Stimulated activated CD8-positive, alpha-beta memory T cell treated with anti-CD3 and anti-CD28 coated beads, Interleukin-7, amount 100 ng/mL, for 4 hours (primary cell): ENCODE measurements around the gene ALG9.

Experiments
- DNase-seq, 2 donors: peaks; one replicate each; pipeline ENCODE4 v3.0.0-alpha.2; 2020; ENCODE audit warnings: low read depth in 2 of 2

Gene ALG9

DNA sequence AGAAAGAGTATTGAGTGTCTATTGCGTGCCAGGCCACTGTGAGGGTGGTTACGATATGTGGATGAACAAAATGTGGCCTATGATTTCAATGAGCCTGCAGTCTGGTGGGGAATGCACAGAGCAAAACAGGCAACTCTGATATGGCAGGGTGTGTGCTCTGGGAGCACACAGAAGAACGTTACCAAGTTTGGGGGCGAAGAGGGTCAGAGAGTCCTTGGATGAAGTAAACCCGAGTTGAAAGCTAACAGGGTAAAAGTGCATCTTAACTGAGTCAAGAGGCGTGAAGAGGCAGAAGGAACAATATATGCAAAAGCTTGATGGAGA lies 8.2 kb upstream of the ALG9 start:
- DNase-seq: no peak

DNA sequence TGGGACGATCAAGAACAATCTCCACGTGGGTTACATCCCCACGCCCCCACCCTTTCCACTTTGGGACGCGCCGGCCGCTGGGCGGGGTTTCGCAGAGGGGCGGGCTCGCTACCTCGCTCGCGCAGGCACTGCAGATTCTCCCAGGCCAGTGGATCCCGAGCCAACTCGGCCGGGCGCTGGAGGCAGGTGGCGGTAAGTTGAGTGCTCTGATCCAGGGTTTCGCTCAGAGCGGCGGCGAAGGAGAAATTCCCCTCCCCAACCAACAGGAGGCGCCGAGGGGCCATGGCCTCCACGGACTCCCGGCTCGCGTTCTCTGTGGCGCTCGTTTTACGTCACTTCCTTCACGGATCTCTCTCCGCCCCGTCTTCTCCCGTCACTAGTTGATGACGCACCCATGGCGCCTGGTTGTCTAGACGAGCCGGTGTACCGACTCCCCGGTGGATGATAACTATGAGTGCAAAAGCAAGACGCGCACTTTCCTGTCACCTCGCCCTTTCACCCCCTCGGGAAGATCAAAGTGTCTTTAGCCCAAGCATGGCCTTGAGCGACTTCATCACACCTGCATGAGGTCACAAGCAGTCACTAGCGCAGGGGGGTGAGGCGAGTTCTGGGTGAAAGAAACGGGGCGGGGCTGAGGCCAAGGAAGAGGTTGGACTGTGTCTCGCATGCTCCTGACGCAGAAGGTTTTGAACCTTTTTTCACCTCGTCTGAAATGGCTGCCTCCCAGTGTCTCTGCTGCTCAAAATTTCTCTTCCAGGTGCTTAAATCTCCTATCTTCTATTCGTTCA lies 7.7 kb upstream of the ALG9 start, which contains the start of the genes CFAP68 and FDXACB1:
Gene CFAP68, plus strand, starts transcription at position 693 of the 788 bp plus-strand sequence. Its CDS starts 20 bp downstream, at position 713.
Gene FDXACB1, minus strand, starts transcription at position 317 of the 788 bp plus-strand sequence. Its CDS starts 33 bp downstream, at position 284.
- peak; percentile 89 to 94 for DNase-seq

DNA sequence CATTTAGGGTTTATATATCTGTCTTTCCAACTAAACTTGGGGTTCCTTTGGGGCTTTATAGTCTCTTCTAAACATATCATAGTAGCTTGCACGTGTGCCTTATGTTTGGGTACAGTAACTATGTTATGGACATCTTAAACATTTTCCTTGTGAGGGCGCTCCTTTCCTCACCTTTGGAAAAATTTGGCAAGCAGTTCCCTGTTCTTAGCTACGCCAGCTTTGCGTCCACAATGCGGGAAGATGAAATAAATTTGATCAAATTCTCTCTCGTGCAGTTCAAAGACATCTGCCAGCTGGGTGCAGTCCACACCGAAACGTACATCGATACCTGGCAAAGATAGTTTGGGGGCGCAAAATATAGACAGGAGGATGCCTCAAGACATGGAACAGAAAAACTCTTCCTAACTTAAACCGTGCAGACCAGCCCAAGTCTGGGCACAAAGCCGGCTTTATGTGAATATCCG lies 7.0 kb upstream of the ALG9 start:
- no peak for DNase-seq

DNA sequence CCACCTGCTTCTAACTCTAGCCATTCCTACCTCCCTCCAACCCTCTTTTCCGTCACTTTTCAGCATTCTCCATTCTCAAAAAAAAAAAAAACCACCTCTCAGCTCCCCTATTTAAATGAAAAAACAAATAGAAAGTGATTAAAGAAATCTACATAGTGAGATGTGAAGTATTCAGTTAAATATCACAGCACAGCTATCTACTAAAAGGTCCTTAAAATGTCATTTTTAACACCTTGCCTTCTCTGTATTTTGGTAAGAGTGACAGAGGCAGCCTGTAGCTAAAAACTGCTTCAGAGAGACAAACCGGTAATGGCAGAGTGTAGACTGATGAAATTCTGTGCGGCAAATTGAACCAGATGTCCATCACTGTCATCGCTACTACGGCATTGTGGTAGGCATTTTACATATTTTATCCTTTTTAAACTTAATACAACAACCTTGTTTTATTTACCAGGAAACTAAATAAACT lies 346 bp upstream of the ALG9 start:
- DNase-seq: no peak

DNA sequence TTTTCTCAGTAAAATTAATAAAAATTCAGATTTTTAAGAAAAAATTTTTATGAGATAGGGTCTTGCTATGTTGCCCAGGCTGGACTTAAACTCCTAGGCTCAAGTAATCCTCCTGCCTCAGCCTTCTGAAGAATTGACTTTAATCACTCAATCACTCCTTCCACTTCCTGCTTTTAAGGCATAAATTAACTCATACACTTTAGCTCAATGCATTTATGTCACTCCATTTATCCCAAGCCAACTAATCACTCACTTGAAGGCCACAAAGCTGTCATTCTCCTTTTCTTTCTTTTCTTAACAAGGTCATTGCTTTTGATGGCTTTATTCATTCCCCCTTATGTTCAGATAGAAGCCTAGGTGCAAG lies 877 bp downstream of the ALG9 start:
- DNase-seq: no peak

DNA sequence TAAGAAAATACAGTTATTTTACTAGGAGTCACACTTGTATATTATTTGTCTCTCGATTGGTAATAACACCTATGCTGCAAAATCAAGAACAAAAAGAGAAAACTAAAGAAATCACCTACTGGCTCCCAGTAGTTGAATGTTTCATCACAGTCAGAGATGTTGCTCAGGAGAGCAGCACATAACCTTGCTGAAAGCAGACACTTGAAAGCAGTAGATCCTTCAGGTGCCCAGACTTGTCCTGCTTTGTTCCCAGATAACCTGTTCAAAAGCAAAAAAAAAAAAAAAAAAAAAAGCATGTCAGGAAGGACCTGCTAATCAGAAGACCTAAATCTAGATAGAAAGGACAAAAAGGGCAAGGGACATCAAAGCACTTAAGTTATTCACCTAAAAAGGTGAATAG lies 1.3 kb downstream of the ALG9 start:
- DNase-seq: no peak

DNA sequence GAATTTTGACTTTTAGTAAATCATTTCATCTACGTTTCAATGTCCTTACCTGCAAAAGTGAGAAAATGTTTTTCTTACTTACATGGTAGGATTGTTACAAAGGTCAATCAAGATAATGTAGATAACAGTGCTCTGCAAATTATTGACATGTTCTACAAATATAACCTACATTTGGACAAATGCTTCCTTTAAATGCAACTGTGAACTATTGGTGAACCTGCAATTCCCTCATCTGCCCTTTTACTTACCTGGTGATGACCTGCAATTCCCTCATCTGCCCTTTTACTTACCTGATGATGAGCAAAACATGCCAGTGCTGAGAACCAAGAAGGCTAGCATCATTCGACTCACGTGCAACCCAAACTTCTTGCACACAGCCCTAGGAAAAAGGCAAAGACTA lies 11.1 kb downstream of the ALG9 start:
- no peak for DNase-seq

DNA sequence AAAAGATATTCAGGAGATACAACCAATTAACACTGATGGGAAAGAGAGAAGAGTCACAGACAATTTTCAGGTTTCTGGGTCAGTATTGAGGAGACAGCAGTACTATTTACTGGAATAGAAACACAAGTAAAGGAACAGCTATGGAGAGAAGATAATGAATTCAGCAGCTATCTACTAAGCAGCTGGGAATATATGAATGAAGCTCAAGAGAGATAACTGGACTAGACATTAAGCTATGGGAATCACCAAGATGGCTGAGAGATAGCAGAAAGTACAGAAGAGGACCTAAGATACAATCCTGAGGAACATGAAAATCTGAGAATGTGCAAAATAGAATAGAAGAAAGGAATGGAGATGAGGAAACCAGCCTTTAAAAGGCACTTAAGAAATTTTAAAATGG lies 15.9 kb downstream of the ALG9 start:
- DNase-seq: no peak

DNA sequence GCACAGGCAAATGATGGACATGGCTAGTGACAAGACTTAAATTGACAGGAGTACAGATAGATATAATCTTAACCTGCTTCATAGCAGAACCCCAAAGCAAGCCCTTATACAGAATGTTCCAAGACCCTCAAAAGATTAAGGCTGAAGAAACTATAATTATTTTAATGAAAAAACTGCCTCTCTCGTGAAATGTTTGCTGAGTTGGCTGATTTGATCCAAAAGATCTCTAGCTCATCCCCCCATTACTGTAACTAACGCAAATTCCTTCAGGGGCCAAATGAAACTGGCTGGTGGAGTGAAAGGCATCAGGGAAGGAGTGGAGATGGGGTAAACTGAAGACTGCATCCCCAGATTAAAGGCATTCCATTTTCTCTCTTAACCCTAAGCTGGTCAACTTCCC lies 19.3 kb downstream of the ALG9 start:
- no peak for DNase-seq

DNA sequence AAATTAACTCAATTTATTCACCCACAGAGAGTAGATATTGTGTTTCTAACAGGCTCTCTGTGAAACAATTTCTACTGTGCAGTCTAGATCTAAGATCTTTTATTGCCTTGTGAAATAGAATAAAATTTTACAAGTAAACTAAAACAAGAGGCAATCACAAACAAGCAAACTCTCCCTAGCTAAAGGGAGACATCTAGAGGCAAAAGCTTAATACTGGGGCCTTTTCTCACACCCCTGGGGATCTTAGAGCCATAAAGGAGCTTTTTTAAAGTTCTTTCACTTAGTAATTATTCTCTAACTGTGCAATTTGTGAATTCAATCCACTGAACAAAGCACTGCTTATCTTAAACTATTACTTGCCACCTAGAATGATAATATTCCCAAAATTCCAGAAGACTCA lies 19.7 kb downstream of the ALG9 start:
- no peak for DNase-seq

DNA sequence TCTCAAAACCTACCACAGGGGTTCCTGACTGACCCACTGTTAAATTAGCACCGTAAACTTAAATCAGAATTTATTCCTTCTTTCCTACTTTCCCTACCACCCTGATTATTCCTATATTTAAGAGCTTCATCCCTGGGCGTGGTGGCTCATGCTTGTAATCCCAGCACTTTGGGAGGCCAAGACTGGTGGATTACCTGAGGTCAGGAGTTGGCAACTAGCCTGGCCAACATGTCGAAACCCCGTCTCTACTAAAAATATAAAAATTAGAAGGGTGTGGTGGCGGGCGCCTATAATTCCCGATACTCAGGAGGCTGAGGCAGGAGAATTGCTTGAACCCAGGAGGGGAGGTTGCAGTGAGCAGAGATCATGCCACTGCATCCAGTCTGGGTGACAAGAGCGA lies 20.3 kb downstream of the ALG9 start:
- DNase-seq: no peak

DNA sequence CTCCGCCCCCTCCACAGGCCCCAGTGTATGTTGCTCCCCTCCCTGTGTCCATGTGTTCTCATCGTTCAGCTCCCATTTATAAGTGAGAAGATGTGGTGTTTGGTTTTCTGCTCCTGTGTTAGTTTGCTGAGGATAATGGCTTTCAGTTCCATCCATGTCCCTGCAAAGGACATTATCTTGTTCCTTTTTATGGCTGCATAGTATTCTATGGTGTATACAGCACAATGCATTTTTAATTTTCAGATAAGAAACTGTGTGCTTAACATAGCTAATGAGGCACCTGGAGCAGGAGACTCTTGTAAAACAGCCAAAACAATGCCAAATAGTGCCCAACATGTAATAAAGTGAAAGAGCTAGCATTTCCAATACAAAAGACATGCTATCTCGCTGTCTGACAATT lies 21.8 kb downstream of the ALG9 start:
- no peak for DNase-seq

DNA sequence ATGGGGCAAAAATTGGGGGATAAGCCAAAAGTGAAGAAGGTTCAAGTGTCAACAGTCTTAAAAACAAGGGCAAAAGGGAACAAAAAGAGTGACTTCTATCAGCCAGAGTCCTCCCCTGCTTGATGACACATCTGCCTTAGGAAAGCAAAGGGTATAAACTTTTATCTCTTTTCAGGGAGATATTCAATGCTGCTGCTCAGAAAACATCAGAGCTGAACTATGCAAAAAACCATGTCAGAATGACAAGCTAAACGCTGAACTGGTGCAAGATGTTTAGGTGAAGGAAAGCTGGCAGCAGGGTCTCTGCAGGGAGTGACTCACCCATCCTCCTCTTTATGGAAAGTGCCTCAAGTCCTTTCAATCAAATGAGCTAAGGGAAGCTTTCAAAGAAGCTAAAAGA lies 24.7 kb downstream of the ALG9 start:
- DNase-seq: no peak

DNA sequence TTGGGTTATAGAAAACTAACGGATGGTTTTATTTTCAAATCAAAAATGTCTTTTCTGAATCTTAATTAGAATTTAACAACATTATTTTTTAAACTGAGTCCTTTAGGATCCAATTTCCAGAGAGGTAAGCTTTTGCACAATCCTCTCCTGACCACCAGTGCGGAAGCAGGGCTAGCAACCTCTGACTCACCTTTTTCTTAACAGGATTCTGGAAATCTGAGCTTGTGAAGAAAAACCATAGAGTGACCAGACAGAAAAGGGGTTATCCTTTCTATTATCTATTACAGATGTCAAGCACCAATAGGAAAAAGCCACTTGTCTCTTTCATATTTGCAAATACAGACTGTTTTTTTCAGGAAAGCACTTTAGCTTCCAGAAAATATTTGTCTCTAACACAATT lies 25.3 kb downstream of the ALG9 start:
- DNase-seq: no peak

DNA sequence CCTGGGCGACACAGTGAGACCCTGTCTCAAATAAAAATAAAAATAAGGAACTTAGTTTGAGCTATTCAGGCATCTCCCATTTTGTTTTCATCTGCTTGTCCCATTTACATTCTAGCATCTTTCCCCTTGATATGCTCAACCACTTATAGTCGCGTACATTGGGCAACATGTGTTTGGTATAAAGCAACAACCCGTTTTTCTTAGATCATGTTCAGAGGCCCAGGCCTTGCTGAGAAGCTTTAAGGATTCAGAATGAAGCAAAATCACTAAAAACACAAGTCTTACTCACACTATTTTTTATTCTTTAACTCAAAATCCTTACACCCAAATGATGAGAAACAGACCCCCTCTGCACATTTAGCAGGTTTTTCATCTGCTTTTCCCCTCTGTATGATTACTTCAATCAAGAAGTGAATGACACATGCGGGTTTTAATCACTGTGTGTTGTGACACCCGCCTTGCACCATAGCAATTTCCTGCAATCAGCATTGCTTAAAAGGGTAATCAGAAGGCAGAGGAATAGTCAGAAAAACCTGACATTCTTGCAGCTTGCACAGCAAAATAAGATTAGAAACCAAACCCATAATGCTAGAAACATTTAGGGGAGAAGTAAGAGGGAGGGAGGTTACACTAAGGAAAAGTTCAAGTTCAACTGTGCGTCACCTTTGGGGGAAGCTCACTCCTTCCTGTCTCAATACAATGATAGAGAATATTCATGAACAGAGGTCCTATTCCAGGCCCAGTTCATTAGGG lies 25.9 kb downstream of the ALG9 start:
- no peak for DNase-seq

DNA sequence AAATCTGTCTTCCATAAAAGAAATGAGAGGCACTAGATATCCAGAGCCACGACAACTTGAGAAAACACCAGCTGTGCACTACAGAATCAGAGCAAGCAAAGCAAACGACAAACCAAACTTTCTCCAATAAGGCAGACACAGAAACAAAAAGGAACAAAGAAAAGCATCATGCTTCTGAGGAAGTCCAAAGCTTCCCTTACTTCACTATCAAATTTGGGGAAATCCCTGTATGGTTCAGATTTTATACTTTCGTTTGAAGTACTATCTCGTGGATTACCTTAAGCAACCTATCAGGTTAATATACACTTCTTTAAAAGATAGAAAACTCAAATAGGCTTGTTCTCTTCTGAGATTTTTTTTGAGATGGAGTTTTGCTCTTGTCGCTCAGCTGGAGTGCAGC lies 27.7 kb downstream of the ALG9 start:
- no peak for DNase-seq

DNA sequence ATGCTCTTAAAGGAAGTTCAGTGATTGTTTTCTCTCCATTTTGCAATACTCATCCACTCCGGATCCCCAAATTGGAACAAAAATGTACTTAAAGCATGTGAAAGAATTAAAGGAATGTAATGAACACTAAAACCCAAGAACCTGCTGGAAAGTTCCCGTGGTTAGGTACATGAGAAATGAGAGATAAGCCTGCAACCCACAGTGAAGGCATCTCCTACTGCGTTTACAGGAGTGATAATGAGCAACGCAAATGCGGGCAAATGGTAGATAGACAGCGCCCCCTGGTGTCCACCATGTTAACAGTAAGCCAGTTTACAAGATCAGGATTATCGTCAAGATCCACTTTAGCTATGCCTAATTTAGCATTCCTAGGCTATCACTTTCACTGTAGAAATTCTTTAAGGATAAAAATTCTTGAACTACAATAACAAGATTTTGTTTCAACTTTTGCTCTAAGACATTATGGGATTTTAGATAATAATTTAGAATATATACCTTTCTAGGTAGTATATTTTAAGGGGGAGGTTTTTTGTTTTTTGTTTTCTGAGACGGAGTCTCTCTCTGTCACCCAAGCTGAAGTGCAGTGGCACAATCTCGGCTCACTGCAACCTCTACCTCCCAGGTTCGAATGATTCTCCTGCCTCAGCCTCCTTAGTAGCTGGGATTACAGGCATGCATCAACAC lies 29.9 kb downstream of the ALG9 start:
- DNase-seq: peak; percentile 70 to 81

DNA sequence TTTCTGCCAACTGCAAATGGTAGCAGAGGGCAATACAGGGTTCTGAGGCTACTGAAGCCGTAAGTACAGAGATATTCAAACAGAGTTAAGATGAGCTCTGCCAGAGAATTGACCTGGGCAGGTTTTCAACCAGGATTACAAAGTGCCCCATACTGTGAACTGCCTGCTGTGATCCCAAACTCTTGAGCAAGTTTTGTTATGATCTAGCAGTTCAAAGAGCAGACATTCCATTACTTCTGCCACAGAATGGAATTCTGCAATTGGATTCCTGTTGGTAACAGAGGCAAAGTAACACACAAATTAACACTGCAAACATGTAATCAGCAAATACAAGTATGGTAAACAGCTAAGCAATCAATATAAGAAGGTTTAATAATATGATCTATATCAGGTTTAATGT lies 31.2 kb downstream of the ALG9 start:
- DNase-seq: no peak

DNA sequence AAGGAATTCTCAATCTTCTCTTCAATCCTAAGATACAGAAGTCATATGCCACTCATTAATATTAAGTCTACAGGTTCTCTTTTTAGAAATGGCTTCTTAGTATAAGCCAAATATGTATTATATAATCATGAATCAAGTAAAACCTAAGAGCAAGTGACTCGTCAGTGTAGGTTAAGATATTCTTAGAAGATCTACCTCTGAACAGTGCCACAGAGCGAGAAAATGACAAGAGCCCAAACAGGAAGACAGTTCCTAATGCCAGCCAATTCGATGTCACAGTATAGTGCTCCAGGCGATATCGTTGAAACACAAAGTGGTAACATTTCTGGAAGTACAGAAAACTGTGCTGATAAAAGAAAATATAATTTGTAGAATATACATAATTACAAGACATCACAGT lies 33.3 kb downstream of the ALG9 start:
- no peak for DNase-seq

DNA sequence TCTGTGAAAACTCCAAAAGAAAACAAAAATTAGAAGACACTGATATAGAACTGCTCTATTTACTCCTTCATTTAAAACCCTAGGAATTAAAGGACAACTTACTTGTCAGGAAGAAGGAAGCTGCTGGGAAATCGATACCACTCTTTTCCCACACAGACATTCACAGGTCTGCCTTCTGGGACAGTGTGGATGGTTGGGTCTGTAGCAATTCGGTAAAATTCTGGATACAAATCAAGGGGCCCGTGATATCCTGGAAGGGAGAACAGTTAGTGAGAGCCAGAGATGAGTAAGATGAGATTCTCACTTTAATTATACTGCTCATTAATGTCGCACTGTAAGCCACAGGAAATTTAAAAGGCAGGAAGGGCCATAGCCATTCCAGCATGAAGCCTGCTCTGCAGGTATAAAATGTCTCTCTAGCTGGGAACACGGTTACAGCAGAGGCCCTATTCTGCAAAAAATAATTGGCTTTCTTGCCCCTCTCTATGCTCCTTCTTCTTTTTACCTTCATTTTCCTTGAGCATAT lies 34.0 kb downstream of the ALG9 start:
- DNase-seq: no peak

DNA sequence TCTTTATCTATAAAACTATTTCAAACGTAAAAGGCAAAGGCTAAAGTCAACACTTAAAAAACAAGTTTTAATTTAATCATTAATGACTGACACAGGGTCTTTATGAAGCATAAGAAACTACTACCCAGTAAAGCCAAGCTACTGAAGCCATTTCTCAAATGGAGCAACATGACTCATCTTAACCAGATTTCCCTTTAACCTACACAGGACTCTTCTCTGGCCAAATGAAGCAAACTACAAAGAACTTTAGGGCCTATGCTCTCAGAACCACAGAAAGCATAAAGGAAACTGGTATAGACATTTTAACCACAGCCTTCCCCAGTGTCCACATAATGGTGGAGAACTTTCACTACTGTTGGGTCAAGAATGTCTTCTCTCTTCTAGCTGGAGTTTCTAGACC lies 34.7 kb downstream of the ALG9 start:
- no peak for DNase-seq

DNA sequence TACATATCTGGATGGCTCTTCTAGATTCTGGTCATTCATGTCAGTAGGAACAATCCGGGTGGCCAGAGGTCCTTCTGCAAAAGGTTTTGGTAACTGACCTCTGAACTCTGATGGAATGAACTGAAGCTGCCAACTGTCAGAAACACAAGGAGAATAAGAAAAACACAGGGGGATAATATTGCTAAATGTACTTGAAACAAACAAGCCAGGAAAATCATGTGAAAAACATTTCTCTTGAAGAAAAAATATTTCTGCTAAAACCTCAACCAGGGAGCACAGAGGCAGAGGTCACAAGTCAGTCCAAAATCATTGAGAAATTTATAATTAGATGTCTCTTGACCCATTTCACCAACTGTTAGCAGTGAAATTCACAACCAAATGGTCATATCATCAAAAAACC lies 35.2 kb downstream of the ALG9 start:
- DNase-seq: no peak
